GM19099 (cell line): ENCODE data around the gene LCE3D.

Source experiments
- POLR2A ChIP-seq: IDR thresholded peaks from 3 replicates; pipeline ENCODE4 v1.6.1; 2011; ENCODE audit warnings: low read depth; ENCODE audit not compliant: insufficient read length; ENCODE audit errors: extremely low read depth

Gene LCE3D

GRCh38 chr1:152580433-152580832 lies at the start of gene LCE3D:
LCE3D (minus strand) TSS chr1:152580516; CDS start chr1:152579936, 580 bp downstream.
- TF ChIP-seq POLR2A = no peak

- no peak for TF ChIP-seq POLR2A
These were observed 46.4 kb upstream of the LCE3D start for GRCh38 chr1:152626744-152627143.

GRCh38 chr1:152623203-152623844 lies 43.0 kb upstream of the LCE3D start:
- TF ChIP-seq POLR2A = no peak

GRCh38 chr1:152622803-152623202 lies 42.5 kb upstream of the LCE3D start, which contains the start of gene LCE3A:
LCE3A (minus strand) TSS chr1:152623103; CDS start chr1:152623103, 0 bp downstream.
- no peak for TF ChIP-seq POLR2A

GRCh38 chr1:152621993-152622392 lies 41.7 kb upstream of the LCE3D start:
- no peak for TF ChIP-seq POLR2A

GRCh38 chr1:152613511-152613910 lies 33.2 kb upstream of the LCE3D start, which contains the start of gene LCE3B:
LCE3B (plus strand) TSS chr1:152613811; CDS start chr1:152613811, 0 bp downstream.
- no peak for TF ChIP-seq POLR2A

- TF ChIP-seq POLR2A = no peak
These were observed 19.6 kb upstream of the LCE3D start, which contains the start of gene LCE3C for GRCh38 chr1:152599934-152600333. LCE3C (plus strand) TSS chr1:152600234; CDS start chr1:152600732, 498 bp downstream.

- TF ChIP-seq POLR2A = no peak
These were observed 16.7 kb upstream of the LCE3D start for GRCh38 chr1:152596986-152597385.

GRCh38 chr1:152585586-152585985 lies 5.3 kb upstream of the LCE3D start:
- TF ChIP-seq POLR2A = no peak

- TF ChIP-seq POLR2A = no peak
These were observed 2.3 kb upstream of the LCE3D start for GRCh38 chr1:152582647-152583046.

- TF ChIP-seq POLR2A = no peak
These were observed 3.1 kb downstream of the LCE3D start for GRCh38 chr1:152577168-152577567.

- TF ChIP-seq POLR2A = no peak
These were observed 13.6 kb downstream of the LCE3D start, which contains the start of gene LCE3E for GRCh38 chr1:152566681-152567080. LCE3E (minus strand) TSS chr1:152566780; CDS start chr1:152566208, 572 bp downstream.

GRCh38 chr1:152565535-152566215 lies 14.6 kb downstream of the LCE3D start:
- TF ChIP-seq POLR2A = no peak

GRCh38 chr1:152565115-152565514 lies 15.2 kb downstream of the LCE3D start:
- TF ChIP-seq POLR2A = no peak

GRCh38 chr1:152546704-152547103 lies 33.6 kb downstream of the LCE3D start:
- TF ChIP-seq POLR2A = no peak

GRCh38 chr1:152543820-152544219 lies 36.5 kb downstream of the LCE3D start:
- no peak for TF ChIP-seq POLR2A
